HEK293T (cell line): Measurements from ENCODE around the gene ELOB.

Source experiments
- ARNT ChIP-seq: fragments of 450-650 bp; IDR thresholded peaks from 2 replicates; pipeline ENCODE4 v1.6.1; 2017; ENCODE audit warnings: mild to moderate bottlenecking
- BHLHE40 ChIP-seq: fragments of 450-650 bp; IDR thresholded peaks from 2 replicates; pipeline ENCODE4 v1.6.1; 2016; ENCODE audit warnings: mild to moderate bottlenecking, moderate library complexity, borderline replicate concordance
- ELF4 ChIP-seq: fragments of 450-650 bp; IDR thresholded peaks from 2 replicates; pipeline ENCODE4 v1.6.1; 2017; ENCODE audit warnings: antibody characterized with exemption
- FOXA1 ChIP-seq: fragments of 450-650 bp; IDR thresholded peaks from 2 replicates; pipeline ENCODE4 v1.6.1; 2016; ENCODE audit warnings: mild to moderate bottlenecking
- HDGF ChIP-seq: fragments of 450-650 bp; IDR thresholded peaks from 2 replicates; pipeline ENCODE4 v1.6.1; 2017; ENCODE audit warnings: antibody characterized with exemption, borderline replicate concordance
- L3MBTL2 ChIP-seq: fragments of 450-650 bp; conservative IDR thresholded peaks from 2 replicates; pipeline ENCODE4 v1.6.1; 2016; ENCODE audit warnings: mild to moderate bottlenecking
- LEF1 ChIP-seq: fragments of 450-650 bp; IDR thresholded peaks from 2 replicates; pipeline ENCODE4 v1.6.1; 2017; ENCODE audit warnings: mild to moderate bottlenecking, borderline replicate concordance
- PKNOX1 ChIP-seq: fragments of 450-650 bp; IDR thresholded peaks from 2 replicates; pipeline ENCODE4 v1.6.1; 2016
- SP1 ChIP-seq: fragments of 450-650 bp; IDR thresholded peaks from 2 replicates; pipeline ENCODE4 v1.6.1; 2017
- TARDBP ChIP-seq: fragments of 450-650 bp; IDR thresholded peaks from 2 replicates; pipeline ENCODE4 v1.6.1; 2016

DNA sequence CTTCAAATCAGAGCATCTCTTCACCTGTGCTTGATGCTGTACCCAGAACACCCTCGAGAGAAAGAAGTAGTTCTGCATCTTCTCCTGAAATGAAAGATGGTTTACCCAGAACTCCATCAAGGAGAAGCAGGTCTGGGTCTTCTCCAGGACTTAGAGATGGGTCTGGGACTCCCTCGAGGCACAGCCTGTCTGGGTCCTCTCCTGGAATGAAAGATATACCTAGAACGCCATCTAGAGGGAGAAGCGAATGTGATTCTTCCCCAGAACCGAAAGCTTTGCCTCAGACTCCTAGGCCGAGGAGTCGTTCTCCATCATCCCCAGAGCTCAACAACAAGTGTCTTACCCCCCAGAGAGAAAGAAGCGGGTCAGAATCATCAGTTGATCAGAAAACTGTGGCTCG lies 12.4 kb downstream of the ELOB start:
- TF ChIP-seq ELF4 (no peak), BHLHE40 (no peak), FOXA1 (no peak), TARDBP (no peak), ARNT (no peak), PKNOX1 (no peak), LEF1 (no peak), HDGF (no peak), L3MBTL2 (no peak), SP1 (no peak)
